A549 treated with Hydrocortisone at 1 μM for 4 hours (cell line): Measurements from ENCODE around the gene SDHC. TPM values are rescaled to one million over a fixed set of nuclear protein-coding genes. Genes with fewer than 3 reads are reported as not detected.

Experiments used
- total RNA-seq: library from RNA; stranded (reverse); fragments of 200-300 nt; extraction: Qiagen RNA extraction; gene quantifications from 5 replicates; pipeline ENCODE4 v1.2.3, GENCODE V29; 2022

The SDHC gene
- total RNA-seq, result 244 to 267 TPM (median 250 TPM) in 5 replicates

DNA sequence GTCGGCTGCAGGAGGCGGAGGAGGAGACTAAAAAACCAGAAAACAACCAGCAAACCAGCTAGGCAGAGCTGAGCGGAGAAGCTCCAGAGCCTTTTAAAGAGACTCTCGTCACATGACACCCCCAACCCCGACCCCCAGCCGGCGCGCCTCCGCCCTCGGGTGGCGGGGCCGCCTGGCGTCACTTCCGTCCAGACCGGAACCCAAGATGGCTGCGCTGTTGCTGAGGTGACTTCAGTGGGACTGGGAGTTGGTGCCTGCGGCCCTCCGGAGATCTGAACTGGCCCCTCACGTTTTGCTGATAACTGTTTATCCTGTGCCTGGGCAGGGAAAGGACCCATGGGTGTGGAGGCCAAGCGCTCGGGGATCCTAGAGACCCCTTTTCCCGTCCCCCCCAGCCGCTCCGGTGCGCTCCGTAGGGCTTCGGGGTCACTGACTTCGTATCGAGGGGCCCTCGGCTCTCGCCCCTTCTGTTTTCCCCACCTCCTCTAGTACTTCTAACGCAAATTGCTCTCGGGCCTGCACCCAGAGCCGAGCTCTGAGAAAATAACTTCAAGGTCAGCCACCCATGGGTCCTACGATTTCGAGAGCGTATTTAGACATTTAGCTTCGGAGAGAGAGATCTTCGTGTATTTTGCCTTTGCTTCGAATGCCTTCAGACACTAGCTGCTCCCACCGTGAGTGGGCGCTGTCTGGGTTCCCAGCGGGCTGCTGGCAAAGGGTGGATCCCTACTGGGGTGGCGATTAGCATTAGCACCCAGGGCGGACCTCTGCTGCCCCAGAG, at the start of gene SDHC:
TSS of gene SDHC (plus strand) at position 181 of the 781 bp plus-strand sequence. CDS start at position 206, 25 bp downstream.

GRCh38 chr1:161309868-161310267, 4.3 kb upstream of the SDHC start, which contains the start of gene MPZ:
Gene MPZ, minus strand, starts transcription at chr1:161309968. Its CDS starts 63 bp downstream, at chr1:161309905.

GRCh38 chr1:161367684-161368400, 53.7 kb downstream of the SDHC start, which contains the start of gene CFAP126:
Gene CFAP126, minus strand, starts transcription at chr1:161367876. Its CDS starts 8 bp downstream, at chr1:161367868.

Other genes with a start within 250 kb of the SDHC start
- gene ARHGAP30, start 244.5 kb upstream of the SDHC start, total RNA-seq, result 0.05 to 0.15 TPM (median 0.12 TPM) in 5 replicates
- gene NECTIN4, start 224.8 kb upstream of the SDHC start, total RNA-seq, result 1.00 to 2.2 TPM (median 2.0 TPM) in 5 replicates
- 1.5 to 2.6 TPM (median 1.9 TPM) in 5 replicates for gene KLHDC9, start 216.0 kb upstream of the SDHC start, total RNA-seq
- gene PFDN2, start 196.3 kb upstream of the SDHC start, total RNA-seq, result 97.4 to 109 TPM (median 107 TPM) in 5 replicates
- gene NIT1, start 196.3 kb upstream of the SDHC start, total RNA-seq, result 29.9 to 32.4 TPM (median 30.9 TPM) in 5 replicates
- 30.0 to 33.7 TPM (median 30.7 TPM) in 5 replicates for gene DEDD, start 181.7 kb upstream of the SDHC start, total RNA-seq
- 85.4 to 123 TPM (median 86.5 TPM) in 5 replicates for gene UFC1, start 160.4 kb upstream of the SDHC start, total RNA-seq
- gene USP21, start 154.9 kb upstream of the SDHC start, total RNA-seq, result 19.7 to 23.1 TPM (median 21.3 TPM) in 5 replicates
- 12.7 to 17.2 TPM (median 16.4 TPM) in 5 replicates for gene PPOX, start 148.0 kb upstream of the SDHC start, total RNA-seq
- gene B4GALT3, start 136.9 kb upstream of the SDHC start, total RNA-seq, result 22.6 to 25.6 TPM (median 24.1 TPM) in 5 replicates
- 0.02 to 0.18 TPM in 2 of 5 replicates, not detected in the others for gene ADAMTS4, start 115.3 kb upstream of the SDHC start, total RNA-seq
- gene NDUFS2, start 112.0 kb upstream of the SDHC start, total RNA-seq, result 77.6 to 110 TPM (median 81.3 TPM) in 5 replicates
- gene FCER1G, start 99.1 kb upstream of the SDHC start, total RNA-seq, result 0.22 to 0.43 TPM (median 0.28 TPM) in 3 of 5 replicates, not detected in the others
- 1.2 to 2.3 TPM in 2 of 5 replicates, not detected in the others for gene APOA2, start 90.8 kb upstream of the SDHC start, total RNA-seq
- 10.6 to 13.0 TPM (median 11.1 TPM) in 5 replicates for gene TOMM40L, start 88.3 kb upstream of the SDHC start, total RNA-seq
- gene NR1I3, start 76.2 kb upstream of the SDHC start, total RNA-seq, result not detected in 5 replicates
- 0.09 to 0.17 TPM (median 0.12 TPM) in 4 of 5 replicates, not detected in the other for gene PCP4L1, start 55.6 kb upstream of the SDHC start, total RNA-seq
- 0.13 to 0.27 TPM (median 0.21 TPM) in 4 of 5 replicates, not detected in the other for gene MPZ, start 4.4 kb upstream of the SDHC start, total RNA-seq
- 0.14 to 0.25 TPM (median 0.22 TPM) in 3 of 5 replicates, not detected in the others for gene CFAP126, start 53.5 kb downstream of the SDHC start, total RNA-seq
- gene FCGR2A, start 191.1 kb downstream of the SDHC start, total RNA-seq, result not detected in 5 replicates
- gene HSPA6, start 210.2 kb downstream of the SDHC start, total RNA-seq, result 1.4 to 7.1 TPM (median 1.8 TPM) in 5 replicates
- not detected in 5 replicates for gene FCGR3A, start 235.4 kb downstream of the SDHC start, total RNA-seq